ENCODE data around the gene WDR89. TPM values are rescaled to one million over a fixed set of nuclear protein-coding genes. Genes with fewer than 3 reads are reported as not detected.

WDR89 gene
- polyA plus RNA-seq, 2 of the 4 experiments (the other 2 are of a cell fraction) = 15.1 to 20.9 TPM

- ATAC-seq (peak; percentile 70 to 78; a peak in 5 of 6 replicates), DNase-seq (ENCODE audit: low read depth in 1 of 2, low spot score in 1 of 2) (peak in 1 of 2 experiments; percentile 40), FAIRE-seq (no peak)
- Histone ChIP-seq H3K4me3 (no peak overlapping the region), H3K9me3 (no peaks in the 10 kb centered on the region), H3K27ac (peak overlapping the region in 1 of 2 experiments; percentile 38; a peak in 2 of 6 replicates), H3K4me2 (peak overlapping the region; percentile 23; the same call in 2 of the 3 replicates), H3K4me1 (peaks cover 12% of the 10 kb centered on the region; the same call in 2 of the 3 replicates)
- 55% methylated on average over 7 of the region's 7 CpGs for WGBS (ENCODE audit: missing lambda C conversion rate)
- ChIA-PET POLR2A (interaction anchor here (1.0 to 1.7 kb wide), 2 partner anchors 20 to 78 kb away, joined by 3 to 6 read pairs; partner anchors contain the start of genes PPP2R5E and WDR89), CTCF (interaction anchor here (0.8 to 1.0 kb wide), 2 partner anchors 12 to 216 kb away, joined by 3 read pairs; no protein-coding TSS in a partner anchor)
- TF ChIP-seq HOXB5 (CRISPR knock-in tag; IDR thresholded peaks at IDR 0.05) = no peak
- TF ChIP-seq GATA3 (IDR thresholded peaks at IDR 0.05; ENCODE audit: borderline replicate concordance) = peak; percentile 49; the same call in 1 of the 2 replicates
These were observed 78.2 kb downstream of the WDR89 start for GRCh38 chr14:63563370-63564026.

GRCh38 chr14:63562405-63562804, 79.3 kb downstream of the WDR89 start:
- ATAC-seq (no peak), DNase-seq (ENCODE audit: low read depth in 1 of 2, low spot score in 1 of 2) (no peak), FAIRE-seq (no peak)
- TF ChIP-seq HOXB5 (CRISPR knock-in tag; IDR thresholded peaks at IDR 0.05) (no peak), SREBF2 (IDR thresholded peaks at IDR 0.05) (no peak), POLR2A (IDR thresholded peaks at IDR 0.05; ENCODE audit: low read length) (no peak), CBX8 (IDR thresholded peaks at IDR 0.05) (no peak), CHD4 (IDR thresholded peaks at IDR 0.05; ENCODE audit: borderline replicate concordance) (no peak), EP300 (IDR thresholded peaks at IDR 0.05) (no peak), FOSL2 (IDR thresholded peaks at IDR 0.05) (no peak), FOSL2 (CRISPR knock-in tag; IDR thresholded peaks at IDR 0.05) (peak; percentile 51; the same call in 1 of the 2 replicates), ZNF302 (CRISPR knock-in tag; IDR thresholded peaks at IDR 0.05) (no peak)
- ChIA-PET POLR2A (no interaction called here), CTCF (no interaction called here)
- Histone ChIP-seq H3K9me3 (no peaks in the 10 kb centered on the region), H3K4me2 (no peak overlapping the region), H3K4me1 (peaks cover 12% of the 10 kb centered on the region; the same call in 2 of the 3 replicates), H3K4me3 (no peak overlapping the region), H3K27ac (no peak overlapping the region)
- 75% methylated on average over 3 of the region's 3 CpGs for WGBS (ENCODE audit: missing lambda C conversion rate)

GRCh38 chr14:63555572-63555971, 86.1 kb downstream of the WDR89 start:
- H3K4me3 ChIP-seq = no peak overlapping the region
- TF ChIP-seq HOXA7 (CRISPR knock-in tag; IDR thresholded peaks at IDR 0.05) (no peak), MAX (IDR thresholded peaks at IDR 0.05) (no peak), ZSCAN20 (CRISPR knock-in tag; IDR thresholded peaks at IDR 0.05) (no peak), BHLHE40 (IDR thresholded peaks at IDR 0.05; ENCODE audit: low read depth, low read length) (no peak), FOSL2 (IDR thresholded peaks at IDR 0.05) (no peak), FOSL2 (CRISPR knock-in tag; IDR thresholded peaks at IDR 0.05) (no peak), CTCF (IDR thresholded peaks at IDR 0.05) (no peak), ELK1 (IDR thresholded peaks at IDR 0.05; ENCODE audit: low read depth, low read length) (no peak), CEBPB (IDR thresholded peaks at IDR 0.05) (no peak), SMC3 (IDR thresholded peaks at IDR 0.05) (no peak), REST (IDR thresholded peaks at IDR 0.05) (no peak), USF2 (IDR thresholded peaks at IDR 0.05) (no peak)
- no peak for FAIRE-seq
- POLR2A ChIA-PET = interaction anchor here (0.7 kb wide), 1 partner anchor 907 kb away, joined by 3 read pairs; no protein-coding TSS in a partner anchor
- peaks cover 3% of the 10 kb centered on the region; the same call in 1 of the 3 replicates for H3K4me1 ChIP-seq
- 72% methylated on average over 7 of the region's 7 CpGs for WGBS (ENCODE audit: missing lambda C conversion rate)
- H3K4me2 ChIP-seq = no peak overlapping the region
- CTCF ChIA-PET = no interaction called here
- no peak for ATAC-seq
- DNase-seq (ENCODE audit: low read depth in 1 of 2, low spot score in 1 of 2) = no peak
- no peak overlapping the region for H3K27ac ChIP-seq
- H3K9me3 ChIP-seq = no peaks in the 10 kb centered on the region
